ENCODE data around the gene SDK1.

GRCh38 chr7:3300221-3300650 is 816 bp upstream of the SDK1 start:
- TF ChIP-seq CTCF (IDR thresholded peaks at IDR 0.05; ENCODE audit: borderline replicate concordance, extremely low read depth, low read length, poor library complexity, severe bottlenecking) = no peak
- TF ChIP-seq EZH2 (IDR thresholded peaks at IDR 0.05; ENCODE audit: borderline replicate concordance, low read depth, low read length, severe bottlenecking) = no peak
